K562 (cell line): Measurements from ENCODE around the gene P2RX5. TPM values are rescaled to one million over a fixed set of nuclear protein-coding genes. Genes with fewer than 3 reads are reported as not detected.

ENCODE experiments used
- ATAC-seq: fragments of 200-7000 bp; cut with Tn5 transposase; 3 replicates; pipeline ENCODE4 v1.9.1; 2020; ENCODE audit warnings: moderate library complexity
- BruUV-seq: library from RNA; stranded (reverse); fragments of 400-500 nt; replicated peaks from 2 replicates; lab custom pipeline; 2021; lab: Mats Ljungman, UMichigan
- CTCF ChIA-PET: fragments of 300-600 bp; formaldehyde crosslinking; extraction: SDS; loops from one replicate; lab custom pipeline; 2021; ENCODE audit warnings: low intra/inter-chr PET ratio; lab: Yijun Ruan, JAX
- POLR2A ChIA-PET: fragments of 300-600, 350-650 bp; sonication (Branson Sonifier 250); formaldehyde crosslinking; extraction: SDS; loops from one replicate; lab custom pipeline; 2021; ENCODE audit warnings: antibody characterized with exemption, inconsistent platforms; lab: Yijun Ruan, JAX
- DNase-seq, 4 experiments: peaks; one replicate each; pipeline versions ENCODE4 v3.0.0 to v3.0.0-alpha.2; 2011 to 2018; ENCODE audit warnings: low spot score in 3 of 4, mixed read lengths in 3 of 4; ENCODE audit errors: extremely low read depth in 1 of 4
- FAIRE-seq: peaks from 2 replicates; lab custom pipeline; 2011; peaks lifted over from hg19 to GRCh38; lab: Jason Lieb, UNC
- H2AFZ ChIP-seq: 2 replicates; pipeline ENCODE4 v1.6.0; 2011; ENCODE audit warnings: low read depth, low read length, control low read depth, inconsistent platforms
- H3K27ac ChIP-seq: fragments of 200-600 bp; 3 replicates; pipeline ENCODE4 v1.8.0; 2011; ENCODE audit warnings: low read depth, mild to moderate bottlenecking, control low read depth, inconsistent platforms, low read length, moderate library complexity, mixed read lengths; ENCODE audit errors: extremely low read depth
- H3K27me3 ChIP-seq, 2 experiments: fragments of 300-600 bp in 1 of 2; 2 replicates in 1 of 2; 3 replicates in 1 of 2; pipeline versions ENCODE4 v1.6.0 to v1.8.0; 2011; ENCODE audit warnings: inconsistent platforms in 2 of 2, low read length in 2 of 2, mild to moderate bottlenecking in 1 of 2, mixed read lengths in 1 of 2, moderate library complexity in 1 of 2; ENCODE audit not compliant: control insufficient read depth in 2 of 2, insufficient read depth in 2 of 2
- H3K36me3 ChIP-seq: fragments of 300-600 bp; 3 replicates; pipeline ENCODE4 v1.8.0; 2011; ENCODE audit warnings: mild to moderate bottlenecking, low read length, inconsistent platforms; ENCODE audit not compliant: control insufficient read depth, insufficient read depth
- H3K4me1 ChIP-seq, 2 experiments: fragments of 200-600 bp in 1 of 2; replicated peaks in 1 of 2; 2 replicates in 1 of 2; 3 replicates in 1 of 2; pipeline versions ENCODE4 v1.5.1 to v1.8.0; 2011; ENCODE audit warnings: inconsistent platforms in 2 of 2, low read length in 2 of 2, mild to moderate bottlenecking in 1 of 2, mixed read lengths in 1 of 2, moderate library complexity in 1 of 2; ENCODE audit not compliant: control insufficient read depth in 2 of 2, insufficient read depth in 2 of 2
- H3K4me2 ChIP-seq: 2 replicates; pipeline ENCODE4 v1.6.1; 2011; ENCODE audit warnings: low read length, control low read depth, inconsistent platforms, mixed read lengths; ENCODE audit not compliant: insufficient read depth
- H3K4me3 ChIP-seq: fragments of 200-600 bp; sonication (generic), shearing (Covaris generic); 2 replicates; pipeline ENCODE4 v1.5.1; 2016; ENCODE audit warnings: control low read depth, inconsistent platforms
- H3K79me2 ChIP-seq: fragments of 200-600 bp; 3 replicates; pipeline ENCODE4 v1.8.0; 2011; ENCODE audit warnings: low read length, inconsistent platforms; ENCODE audit not compliant: control insufficient read depth, insufficient read depth
- H3K9ac ChIP-seq, 2 experiments: 2 replicates each; pipeline versions ENCODE4 v1.6.0 to v1.6.1; 2011; ENCODE audit warnings: low read depth in 2 of 2, low read length in 2 of 2, control low read depth in 1 of 2, inconsistent platforms in 1 of 2, mild to moderate bottlenecking in 1 of 2, mixed read lengths in 1 of 2; ENCODE audit not compliant: insufficient read depth in 1 of 2
- H3K9me1 ChIP-seq: one replicate; pipeline ENCODE4 v1.6.0; 2011; ENCODE audit warnings: inconsistent platforms, mild to moderate bottlenecking, low read length, moderate library complexity; ENCODE audit not compliant: control insufficient read depth, insufficient read depth
- H3K9me3 ChIP-seq: replicated peaks from 2 replicates; pipeline ENCODE4 v1.5.1; 2011; ENCODE audit warnings: low read depth, low read length, inconsistent platforms; ENCODE audit not compliant: control insufficient read depth, insufficient read depth
- H4K20me1 ChIP-seq: replicated peaks from 2 replicates; pipeline ENCODE4 v1.6.1; 2011; ENCODE audit warnings: low read length, inconsistent platforms, mixed read lengths; ENCODE audit not compliant: control insufficient read depth, insufficient read depth
- C11orf30 ChIP-seq: fragments of 450-650 bp; IDR thresholded peaks from 2 replicates; pipeline ENCODE4 v1.6.1; 2016; ENCODE audit warnings: low read depth, mild to moderate bottlenecking
- DNMT1 ChIP-seq: fragments of 450-650 bp; IDR thresholded peaks from 2 replicates; pipeline ENCODE4 v1.6.1; 2016; ENCODE audit warnings: antibody characterized with exemption, mild to moderate bottlenecking
- KLF13 ChIP-seq: fragments of 450-650 bp; IDR thresholded peaks from 2 replicates; pipeline ENCODE4 v1.6.1; 2016; ENCODE audit warnings: missing genetic modification characterization, low read depth, mild to moderate bottlenecking, missing compliant biosample characterization, moderate library complexity, borderline replicate concordance
- RNF2 ChIP-seq: sonication (generic); IDR thresholded peaks from 2 replicates; pipeline ENCODE4 v1.6.1; 2016
- TCF7 ChIP-seq: sonication (generic); IDR thresholded peaks from 2 replicates; pipeline ENCODE4 v1.6.1; 2016; ENCODE audit warnings: antibody characterized with exemption, borderline replicate concordance
- YY1 ChIP-seq, 3 experiments: IDR thresholded peaks; 2 replicates each; pipeline ENCODE4 v1.6.1; 2011; ENCODE audit warnings: low read length in 2 of 3, mild to moderate bottlenecking in 2 of 3, moderate library complexity in 2 of 3, borderline replicate concordance in 1 of 3, control low read depth in 1 of 3, low read depth in 1 of 3; ENCODE audit not compliant: insufficient read depth in 3 of 3, insufficient replicate concordance in 2 of 3, control insufficient read depth in 1 of 3, insufficient read length in 1 of 3; ENCODE audit errors: extremely low read depth in 1 of 3
- ZNF583 ChIP-seq: fragments of 250-450 bp; sonication (Bioruptor Pico); IDR thresholded peaks from 2 replicates; pipeline ENCODE4 v1.4.0; 2020
- WGBS: fragments of 100-300 bp; shearing (Covaris generic); methylation state at CpG from one replicate; pipeline ENCODE4 v1.1.6; 2016; ENCODE audit warnings: low coverage, mixed read lengths; ENCODE audit not compliant: insufficient coverage; ENCODE audit errors: missing lambda C conversion rate; 5-methylcytosine and 5-hydroxymethylcytosine counted together
- in situ Hi-C: fragments of 300-500 bp; cut with MboI; formaldehyde crosslinking; loops from 4 replicates; pipeline ENCODE4 v1.15.0; 2018; ENCODE audit warnings: inconsistent platforms, mixed read lengths
- intact Hi-C: fragments of 100-400 bp; cut with micrococcal nuclease; formaldehyde crosslinking; loops from 2 replicates; pipeline ENCODE4 v1.14.2; 2022
- polyA plus RNA-seq, 8 experiments: library from polyadenylated mRNA; depleted of rRNA in 4 of 8; stranded (reverse) in 5 of 8; unstranded in 3 of 8; fragments of >200 nt; fragmentation: Nextera tagmentation in 2 of 8; fragmentation: Illumina TruSeq in 1 of 8; extraction: Ambion mirVana in 2 of 8; extraction: Trizol in 1 of 8; gene quantifications; 2 replicates each; pipeline versions ENCODE4 v1.2.1 to v1.2.3, GENCODE V29; 2011 to 2014; ENCODE audit warnings: inconsistent platforms in 1 of 8, missing spikeins in 1 of 8
- total RNA-seq, 7 experiments: library from RNA; depleted of rRNA in 6 of 7; stranded (reverse); fragments of >200 nt in 6 of 7; fragmentation: Illumina TruSeq in 2 of 7; extraction: Trizol in 2 of 7; gene quantifications; 2 replicates each; pipeline versions ENCODE4 v1.2.1 to v1.2.3, GENCODE V29; 2011 to 2021; ENCODE audit warnings: low replicate concordance in 1 of 7
- TF ChIP-seq, protein P1 (sequence below): fragments of 200-800 bp; sonication (Bioruptor generic); IDR thresholded peaks from 2 replicates; pipeline ENCODE4 v1.6.1; 2017; ENCODE audit warnings: missing genetic modification characterization, missing compliant biosample characterization
- TF ChIP-seq, protein P2 (sequence below): conservative IDR thresholded peaks from 2 replicates; pipeline ENCODE4 v1.6.1; 2011; ENCODE audit warnings: low read depth, mild to moderate bottlenecking, low read length; ENCODE audit not compliant: control insufficient read depth
- TF ChIP-seq, protein P3 (sequence below), 2 experiments: fragments of 450-650 bp; conservative IDR thresholded peaks; 2 replicates each; pipeline ENCODE4 v1.6.1; 2017; ENCODE audit warnings: mild to moderate bottlenecking in 2 of 2, moderate library complexity in 2 of 2

Gene P2RX5
- total and polyA plus RNA-seq, 9 of the 15 experiments (the other 6 are each of a cell fraction or from before 2014, with no cell fraction given), result 0.31 to 4.0 (median 1.3) TPM

DNA sequence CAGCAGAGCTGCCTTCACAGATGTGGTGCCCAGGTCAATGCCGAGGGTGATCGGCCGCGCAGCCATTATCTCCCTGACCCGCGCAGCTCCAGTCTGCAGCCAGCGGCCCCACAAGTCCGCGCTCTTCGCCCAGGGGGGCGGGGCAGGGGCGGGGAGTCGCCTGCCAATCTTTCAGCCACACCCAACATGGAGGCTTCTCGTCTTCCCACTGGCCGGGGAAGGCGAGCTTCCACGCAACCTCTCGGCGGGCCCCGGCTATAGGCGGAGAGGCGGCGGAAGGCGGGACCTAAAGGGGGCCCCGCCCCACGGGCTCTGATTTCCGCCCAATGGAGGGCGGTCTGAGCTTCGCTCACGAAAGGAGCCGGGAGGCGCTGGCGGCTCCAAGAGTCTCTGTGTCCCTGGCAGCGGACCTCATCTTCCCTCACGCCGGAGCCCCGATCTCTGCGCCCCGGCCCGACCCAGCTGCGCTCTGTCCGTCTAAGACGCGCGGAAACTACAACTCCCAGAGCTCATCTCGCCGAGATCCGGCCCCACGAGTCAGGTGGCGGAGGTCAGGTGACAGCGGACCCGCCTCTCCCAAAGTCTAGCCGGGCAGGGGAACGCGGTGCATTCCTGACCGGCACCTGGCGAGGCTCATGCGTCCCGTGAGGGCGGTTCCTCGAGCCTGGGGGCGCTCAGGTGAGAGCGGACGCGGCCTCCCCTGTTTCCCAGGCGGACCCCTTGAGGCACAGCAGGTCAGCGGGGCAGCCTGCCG is 59.6 kb downstream of the P2RX5 start, which contains the start of the genes CTNS and SHPK:
Gene CTNS (plus strand): TSS at position 607 of the 754 bp plus-strand sequence. CDS start 3,447 bp downstream, outside the sequence.
Gene SHPK (minus strand): TSS at position 97 of the 754 bp plus-strand sequence. CDS start 31 bp downstream, at position 66.
- Histone ChIP-seq H3K9me1 (no peaks in the 10 kb centered on the region), H3K79me2 (peaks cover 20% of the 10 kb centered on the region), H3K27me3 (no peaks in the 10 kb centered on the region), H3K4me2 (peak within 1 kb of the TSS; percentile 75), H3K4me3 (peak within 1 kb of the TSS; percentile 63), H2AFZ (peak within 1 kb of the TSS; percentile 98), H3K27ac (peak within 1 kb of the TSS; percentile 66), H3K9ac (peak within 1 kb of the TSS; percentile 72 to 94), H3K36me3 (peaks cover 11% of the 10 kb centered on the region; the same call in 2 of the 3 replicates), H4K20me1 (no peaks in the 10 kb centered on the region), H3K9me3 (no peaks in the 10 kb centered on the region), H3K4me1 (peaks cover 16 to 28% of the 10 kb centered on the region in 2 experiments)
- ChIA-PET POLR2A (interaction anchor here (0.5 to 1.0 kb wide), 6 partner anchors 9 to 1960 kb away, joined by 3 to 7 read pairs (median 4); no protein-coding TSS in a partner anchor), CTCF (no interaction called here)
- intact Hi-C loops (loop anchor here (5.0 kb wide), 1 partner anchor 34 kb away; no protein-coding TSS in a partner anchor), in situ Hi-C loops (no loop called here)
- BruUV-seq, result no TSS peak
- ATAC-seq, result peak; percentile 97
- WGBS, result 1% methylated on average over 34 of the region's 68 CpGs
- FAIRE-seq, result peak; percentile 75
- peak; percentile 92 to 96 (median 95) for DNase-seq
- TF ChIP-seq, protein P1, sequence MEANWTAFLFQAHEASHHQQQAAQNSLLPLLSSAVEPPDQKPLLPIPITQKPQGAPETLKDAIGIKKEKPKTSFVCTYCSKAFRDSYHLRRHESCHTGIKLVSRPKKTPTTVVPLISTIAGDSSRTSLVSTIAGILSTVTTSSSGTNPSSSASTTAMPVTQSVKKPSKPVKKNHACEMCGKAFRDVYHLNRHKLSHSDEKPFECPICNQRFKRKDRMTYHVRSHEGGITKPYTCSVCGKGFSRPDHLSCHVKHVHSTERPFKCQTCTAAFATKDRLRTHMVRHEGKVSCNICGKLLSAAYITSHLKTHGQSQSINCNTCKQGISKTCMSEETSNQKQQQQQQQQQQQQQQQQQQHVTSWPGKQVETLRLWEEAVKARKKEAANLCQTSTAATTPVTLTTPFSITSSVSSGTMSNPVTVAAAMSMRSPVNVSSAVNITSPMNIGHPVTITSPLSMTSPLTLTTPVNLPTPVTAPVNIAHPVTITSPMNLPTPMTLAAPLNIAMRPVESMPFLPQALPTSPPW (CRISPR knock-in tag), result peak; percentile 61
- TF ChIP-seq C11orf30, result peak; percentile 92
- TF ChIP-seq KLF13 (tag), result 0 out of 2 replicates have a peak, but pooled peaks have one; percentile 39
- TF ChIP-seq, protein P2, sequence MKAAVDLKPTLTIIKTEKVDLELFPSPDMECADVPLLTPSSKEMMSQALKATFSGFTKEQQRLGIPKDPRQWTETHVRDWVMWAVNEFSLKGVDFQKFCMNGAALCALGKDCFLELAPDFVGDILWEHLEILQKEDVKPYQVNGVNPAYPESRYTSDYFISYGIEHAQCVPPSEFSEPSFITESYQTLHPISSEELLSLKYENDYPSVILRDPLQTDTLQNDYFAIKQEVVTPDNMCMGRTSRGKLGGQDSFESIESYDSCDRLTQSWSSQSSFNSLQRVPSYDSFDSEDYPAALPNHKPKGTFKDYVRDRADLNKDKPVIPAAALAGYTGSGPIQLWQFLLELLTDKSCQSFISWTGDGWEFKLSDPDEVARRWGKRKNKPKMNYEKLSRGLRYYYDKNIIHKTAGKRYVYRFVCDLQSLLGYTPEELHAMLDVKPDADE, result peak; percentile 98
- peak in 2 of 3 experiments; percentile 64 to 70 for TF ChIP-seq YY1 (IDR thresholded peaks at IDR 0.05; ENCODE audit: borderline replicate concordance in 1 of 3, control insufficient read depth in 1 of 3, extremely low read depth in 1 of 3, insufficient read depth in 3 of 3, insufficient read length in 1 of 3, insufficient replicate concordance in 2 of 3, low read depth in 1 of 3, low read length in 2 of 3)
- no peak for TF ChIP-seq DNMT1
- TF ChIP-seq ZNF583, result no peak
- TF ChIP-seq RNF2, result no peak
- TF ChIP-seq, protein P3, sequence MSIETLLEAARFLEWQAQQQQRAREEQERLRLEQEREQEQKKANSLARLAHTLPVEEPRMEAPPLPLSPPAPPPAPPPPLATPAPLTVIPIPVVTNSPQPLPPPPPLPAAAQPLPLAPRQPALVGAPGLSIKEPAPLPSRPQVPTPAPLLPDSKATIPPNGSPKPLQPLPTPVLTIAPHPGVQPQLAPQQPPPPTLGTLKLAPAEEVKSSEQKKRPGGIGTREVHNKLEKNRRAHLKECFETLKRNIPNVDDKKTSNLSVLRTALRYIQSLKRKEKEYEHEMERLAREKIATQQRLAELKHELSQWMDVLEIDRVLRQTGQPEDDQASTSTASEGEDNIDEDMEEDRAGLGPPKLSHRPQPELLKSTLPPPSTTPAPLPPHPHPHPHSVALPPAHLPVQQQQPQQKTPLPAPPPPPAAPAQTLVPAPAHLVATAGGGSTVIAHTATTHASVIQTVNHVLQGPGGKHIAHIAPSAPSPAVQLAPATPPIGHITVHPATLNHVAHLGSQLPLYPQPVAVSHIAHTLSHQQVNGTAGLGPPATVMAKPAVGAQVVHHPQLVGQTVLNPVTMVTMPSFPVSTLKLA (conservative IDR thresholded peaks at IDR 0.05), result peak; percentile 29 to 76; a peak in 3 of 4 replicates
- TF ChIP-seq TCF7, result no peak
